ENCODE measurements around the gene GALNT14.

The GALNT14 gene

DNA sequence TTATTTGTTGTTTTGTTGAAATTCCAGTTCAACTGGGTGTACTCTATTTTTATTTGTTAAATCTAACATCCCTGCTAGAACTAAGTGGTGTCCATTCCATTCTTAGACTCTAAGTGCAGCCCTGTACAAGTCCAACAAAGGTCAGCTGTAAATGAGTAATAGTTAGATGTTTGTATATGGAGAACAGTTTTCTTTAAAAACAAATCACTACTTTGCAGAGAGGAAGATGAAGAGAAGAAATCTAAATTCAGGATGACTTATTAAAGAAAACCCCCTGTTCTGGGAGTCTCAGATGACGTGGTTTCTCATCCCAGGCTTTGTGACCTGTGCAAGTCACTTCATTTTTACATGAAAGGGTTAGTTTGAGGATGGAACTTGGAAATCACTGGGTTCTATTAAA lies 57.9 kb downstream of the GALNT14 start:
- TF ChIP-seq, protein P1, sequence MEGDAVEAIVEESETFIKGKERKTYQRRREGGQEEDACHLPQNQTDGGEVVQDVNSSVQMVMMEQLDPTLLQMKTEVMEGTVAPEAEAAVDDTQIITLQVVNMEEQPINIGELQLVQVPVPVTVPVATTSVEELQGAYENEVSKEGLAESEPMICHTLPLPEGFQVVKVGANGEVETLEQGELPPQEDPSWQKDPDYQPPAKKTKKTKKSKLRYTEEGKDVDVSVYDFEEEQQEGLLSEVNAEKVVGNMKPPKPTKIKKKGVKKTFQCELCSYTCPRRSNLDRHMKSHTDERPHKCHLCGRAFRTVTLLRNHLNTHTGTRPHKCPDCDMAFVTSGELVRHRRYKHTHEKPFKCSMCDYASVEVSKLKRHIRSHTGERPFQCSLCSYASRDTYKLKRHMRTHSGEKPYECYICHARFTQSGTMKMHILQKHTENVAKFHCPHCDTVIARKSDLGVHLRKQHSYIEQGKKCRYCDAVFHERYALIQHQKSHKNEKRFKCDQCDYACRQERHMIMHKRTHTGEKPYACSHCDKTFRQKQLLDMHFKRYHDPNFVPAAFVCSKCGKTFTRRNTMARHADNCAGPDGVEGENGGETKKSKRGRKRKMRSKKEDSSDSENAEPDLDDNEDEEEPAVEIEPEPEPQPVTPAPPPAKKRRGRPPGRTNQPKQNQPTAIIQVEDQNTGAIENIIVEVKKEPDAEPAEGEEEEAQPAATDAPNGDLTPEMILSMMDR (IDR thresholded peaks at IDR 0.05) = no peak
- Histone ChIP-seq H3K4me3 (ENCODE audit: low read depth in 1 of 2, low read length in 1 of 2) (no peak overlapping the region), H3K27me3 (no peaks in the 10 kb centered on the region), H3K9me3 (no peaks in the 10 kb centered on the region), H3K36me3 (peaks cover 3% of the 10 kb centered on the region), H3K27ac (no peak overlapping the region), H3K4me1 (ENCODE audit: control insufficient read depth in 1 of 2, insufficient read depth in 1 of 2, low read depth in 1 of 2, low read length in 1 of 2) (no peaks in the 10 kb centered on the region)

DNA sequence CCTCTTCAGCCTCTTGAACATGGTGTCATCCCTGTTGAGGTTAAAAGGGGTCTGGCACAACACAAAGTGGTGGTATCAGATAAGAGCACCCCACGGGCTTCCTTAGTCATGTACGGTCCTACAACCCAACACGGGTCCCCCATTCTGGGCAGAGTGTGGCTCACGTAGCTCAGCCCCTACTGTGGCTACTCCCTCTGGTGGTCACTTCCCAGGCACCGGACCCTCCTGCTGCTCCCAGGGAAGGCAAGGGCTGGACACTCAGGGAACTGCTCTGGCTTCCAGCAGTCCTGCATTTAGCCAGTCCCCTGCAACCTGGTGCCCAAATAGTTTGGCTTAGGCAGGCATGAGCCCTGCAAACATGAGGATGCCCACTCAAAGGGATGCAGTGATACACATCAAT lies 58.6 kb downstream of the GALNT14 start:
- Histone ChIP-seq H3K4me1 (ENCODE audit: control insufficient read depth in 1 of 2, insufficient read depth in 1 of 2, low read depth in 1 of 2, low read length in 1 of 2) (no peaks in the 10 kb centered on the region), H3K27ac (no peak overlapping the region), H3K4me3 (ENCODE audit: low read depth in 1 of 2, low read length in 1 of 2) (no peak overlapping the region), H3K9me3 (no peaks in the 10 kb centered on the region), H3K36me3 (peaks cover 3% of the 10 kb centered on the region), H3K27me3 (no peaks in the 10 kb centered on the region)
- TF ChIP-seq, protein P1 (IDR thresholded peaks at IDR 0.05) = no peak

DNA sequence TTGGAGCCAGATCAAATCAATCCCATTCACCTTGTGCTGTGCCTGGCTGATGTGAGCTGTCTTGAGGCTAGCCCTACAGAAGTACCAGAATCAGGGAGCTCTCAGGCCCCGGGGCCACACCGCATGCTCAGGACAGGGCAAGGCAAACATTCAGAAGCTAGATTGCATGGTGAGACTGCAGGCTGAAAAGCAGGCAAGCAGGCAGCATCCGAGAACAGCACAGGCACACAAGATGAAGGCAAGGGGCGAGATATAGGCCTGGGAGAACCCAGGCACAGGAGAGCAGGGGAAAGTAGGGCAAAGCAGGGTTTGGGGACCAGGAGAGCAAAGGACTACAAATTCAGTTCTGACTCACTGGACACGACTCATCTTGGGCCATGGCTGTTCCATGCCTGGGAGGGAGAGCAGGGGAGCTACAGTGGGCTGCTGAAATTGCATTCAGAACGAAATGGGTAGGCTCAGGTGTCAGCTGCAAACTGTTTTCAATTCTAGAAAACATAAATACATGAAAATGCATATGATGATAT lies 59.6 kb downstream of the GALNT14 start:
- Histone ChIP-seq H3K36me3 (peaks cover 3% of the 10 kb centered on the region), H3K4me3 (ENCODE audit: low read depth in 1 of 2, low read length in 1 of 2) (no peak overlapping the region), H3K27me3 (no peaks in the 10 kb centered on the region), H3K9me3 (no peaks in the 10 kb centered on the region), H3K27ac (no peak overlapping the region), H3K4me1 (ENCODE audit: control insufficient read depth in 1 of 2, insufficient read depth in 1 of 2, low read depth in 1 of 2, low read length in 1 of 2) (no peaks in the 10 kb centered on the region)
- TF ChIP-seq, protein P1 (IDR thresholded peaks at IDR 0.05) = no peak

DNA sequence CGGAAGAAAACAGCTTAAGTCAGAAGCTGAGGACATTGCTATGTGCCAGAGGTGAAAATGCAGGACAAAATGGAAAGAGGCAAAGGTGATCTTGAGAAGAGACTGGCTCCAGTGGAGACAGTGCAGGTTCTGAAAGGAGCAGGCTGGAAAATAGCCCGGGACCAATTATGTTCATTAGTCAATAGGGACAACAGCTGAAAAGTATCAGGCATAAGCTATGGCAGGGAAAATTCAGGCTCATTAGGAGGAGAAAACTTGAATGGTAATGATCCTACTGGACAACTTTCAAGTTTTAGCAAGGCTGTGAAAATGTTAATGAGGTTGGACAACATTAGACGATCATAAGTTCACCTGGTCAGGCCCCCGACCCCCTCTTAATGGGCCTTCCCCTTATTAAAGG lies 60.2 kb downstream of the GALNT14 start:
- Histone ChIP-seq H3K9me3 (no peaks in the 10 kb centered on the region), H3K27ac (no peak overlapping the region)
- TF ChIP-seq, protein P1 (IDR thresholded peaks at IDR 0.05) = no peak

DNA sequence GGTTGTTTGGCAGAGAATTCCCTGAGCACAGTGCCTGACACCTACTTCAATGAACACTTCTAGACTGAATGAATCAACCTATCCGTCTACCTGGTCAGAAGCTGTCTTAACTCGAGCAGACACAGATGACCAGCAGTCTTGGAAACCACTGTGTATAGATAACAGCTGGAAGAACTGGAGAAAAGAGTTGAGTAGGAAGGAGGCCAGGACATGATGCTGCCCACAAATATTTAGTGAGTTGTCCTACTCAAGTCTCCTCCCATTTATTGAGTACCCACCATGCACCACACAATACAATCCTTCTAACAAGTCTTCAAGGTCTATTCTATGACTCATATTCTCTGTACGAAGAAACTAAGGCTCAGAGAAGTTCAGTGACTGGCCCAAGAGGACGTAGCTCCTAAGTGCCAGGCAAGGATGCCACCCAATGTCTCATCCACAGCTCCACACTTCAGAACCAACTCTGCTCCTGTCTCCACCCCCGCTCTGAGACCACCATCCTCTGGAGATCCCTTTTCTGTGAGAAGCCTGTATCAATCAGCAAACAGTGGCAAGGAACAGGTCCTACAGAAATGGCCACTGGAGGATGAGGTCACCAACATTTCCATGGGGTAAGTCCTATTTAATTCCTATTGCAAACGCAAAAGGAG lies 62.2 kb downstream of the GALNT14 start:
- TF ChIP-seq, protein P1 (IDR thresholded peaks at IDR 0.05) = no peak
- Histone ChIP-seq H3K9me3 (no peaks in the 10 kb centered on the region), H3K27ac (no peak overlapping the region), H3K36me3 (peaks cover 3% of the 10 kb centered on the region), H3K4me1 (ENCODE audit: control insufficient read depth in 1 of 2, insufficient read depth in 1 of 2, low read depth in 1 of 2, low read length in 1 of 2) (no peaks in the 10 kb centered on the region), H3K27me3 (no peaks in the 10 kb centered on the region), H3K4me3 (ENCODE audit: low read depth in 1 of 2, low read length in 1 of 2) (no peak overlapping the region)

More for the DNA sequence above, 60.2 kb downstream of the GALNT14 start:
- no peaks in the 10 kb centered on the region for H3K27me3 ChIP-seq
- peaks cover 3% of the 10 kb centered on the region for H3K36me3 ChIP-seq
- H3K4me1 ChIP-seq (ENCODE audit: control insufficient read depth in 1 of 2, insufficient read depth in 1 of 2, low read depth in 1 of 2, low read length in 1 of 2) = no peaks in the 10 kb centered on the region
- no peak overlapping the region for H3K4me3 ChIP-seq (ENCODE audit: low read depth in 1 of 2, low read length in 1 of 2)

All from neutrophil (primary cell).